A204.1 (cell line): ENCODE results near the gene KCNK3.

Experiments used
- FAIRE-seq: peaks from 2 replicates; lab custom pipeline; 2012; peaks lifted over from hg19 to GRCh38; lab: Jason Lieb, UNC

The KCNK3 gene

GRCh38 chr2:26666671-26667070, 25.9 kb upstream of the KCNK3 start:
- no peak for FAIRE-seq

DNA sequence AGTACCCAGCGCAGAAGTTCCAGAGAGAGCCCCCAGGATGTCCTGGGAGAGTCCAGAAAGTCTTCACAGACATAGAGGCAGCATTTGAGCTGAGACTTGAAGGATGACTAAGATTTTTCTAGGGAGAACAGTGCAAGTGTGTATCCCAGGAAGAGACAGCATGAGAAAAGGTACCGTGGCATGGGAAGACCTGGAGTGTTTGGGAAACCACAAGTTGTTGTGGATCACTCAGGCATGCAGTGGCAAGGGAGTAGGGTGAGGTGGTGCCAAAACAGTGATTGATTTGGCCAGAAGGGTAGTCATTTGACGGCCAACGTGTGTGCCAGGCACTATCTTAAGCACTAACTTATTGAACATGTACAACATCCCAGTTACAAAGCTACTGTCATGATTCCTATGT, 24.5 kb upstream of the KCNK3 start:
- no peak for FAIRE-seq

DNA sequence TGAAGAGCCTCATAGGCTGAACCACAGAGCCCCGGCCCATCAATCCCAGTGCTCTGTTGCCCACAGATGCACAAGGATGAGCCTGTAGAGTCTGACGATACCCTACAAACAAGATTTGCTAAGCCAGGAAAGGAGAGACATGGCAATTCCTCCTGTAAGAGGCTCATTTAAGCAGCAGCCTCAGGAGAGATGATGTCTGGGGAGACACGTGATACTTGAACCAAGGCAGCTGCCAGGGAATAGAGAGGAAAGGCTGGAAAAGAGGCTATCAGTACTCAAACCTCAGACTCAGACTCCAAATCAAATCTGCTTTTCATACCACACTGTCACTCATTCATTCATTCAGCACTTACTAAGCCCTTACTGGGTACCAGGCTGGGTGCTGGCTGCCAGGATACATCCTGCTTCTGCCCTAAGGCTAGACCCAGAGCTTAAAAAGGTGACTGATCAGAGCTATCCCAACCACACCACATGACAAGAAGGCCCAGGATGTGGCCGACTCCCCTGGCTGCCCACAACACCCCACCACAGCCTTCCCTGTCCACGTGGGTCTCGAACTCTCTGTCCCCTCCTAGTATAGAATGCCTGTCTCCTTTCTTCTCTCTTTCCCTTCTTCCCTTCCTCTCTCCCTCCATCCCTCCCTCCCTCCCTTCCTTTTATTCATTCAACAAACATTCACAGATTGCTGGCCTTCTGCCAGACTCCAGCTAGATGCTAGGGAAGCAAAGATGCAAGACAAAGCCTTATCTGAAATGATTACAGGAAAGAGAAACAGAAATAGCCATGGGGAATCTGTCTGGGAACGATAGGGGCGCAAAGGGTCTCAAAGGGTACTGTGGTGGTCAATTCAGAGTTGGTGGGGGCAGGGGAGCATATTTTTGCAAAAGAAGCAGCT, 23.4 kb upstream of the KCNK3 start:
- FAIRE-seq, result no peak

DNA sequence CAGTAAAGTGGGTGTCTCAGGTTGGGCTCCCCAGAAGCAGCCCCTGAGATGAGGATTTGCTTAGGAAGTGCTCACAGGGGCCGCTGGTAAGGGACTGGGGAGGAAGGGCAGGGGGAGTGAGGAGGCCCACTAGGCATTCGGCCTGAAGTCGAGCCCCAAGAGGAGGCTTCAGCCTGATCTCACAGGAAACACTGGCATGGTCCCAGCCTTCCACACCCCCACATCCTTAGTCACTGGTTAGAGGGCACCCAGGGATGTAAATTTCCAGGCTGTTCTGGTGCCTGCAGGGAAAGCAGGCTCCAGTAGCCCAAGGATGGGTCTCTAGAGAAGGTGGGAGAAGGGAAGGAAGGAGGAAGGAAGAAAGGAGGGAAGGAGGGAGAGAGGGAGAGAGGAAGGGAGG, 22.4 kb upstream of the KCNK3 start:
- no peak for FAIRE-seq

DNA sequence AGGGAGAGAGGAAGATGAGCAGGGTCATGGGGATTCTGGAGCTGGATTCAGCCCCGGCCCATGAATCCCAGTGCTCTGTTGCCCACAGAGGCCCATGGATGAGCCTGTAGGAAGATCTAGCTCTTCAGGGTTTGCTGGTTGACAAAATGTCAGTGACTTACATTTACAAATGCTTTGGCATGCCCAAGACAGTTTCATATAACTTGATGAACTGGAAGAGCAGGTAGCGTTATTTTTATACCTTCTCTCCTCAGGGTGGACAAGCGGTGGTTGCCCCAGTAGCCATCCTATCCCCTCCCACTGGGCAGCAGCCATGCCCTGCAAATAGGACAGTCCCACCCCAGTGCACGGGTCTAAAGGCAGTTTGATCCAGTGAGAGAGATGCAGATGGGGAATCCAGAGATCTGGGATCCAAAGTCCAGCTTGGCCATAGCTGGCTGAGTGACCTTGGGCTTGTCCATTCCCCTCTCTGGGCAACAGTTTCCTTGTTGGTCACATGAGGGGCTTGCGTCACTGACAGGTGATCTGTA, 21.5 kb upstream of the KCNK3 start:
- no peak for FAIRE-seq

GRCh38 chr2:26671691-26672090, 20.8 kb upstream of the KCNK3 start:
- no peak for FAIRE-seq

- no peak for FAIRE-seq
These were observed 20.3 kb upstream of the KCNK3 start for GRCh38 chr2:26672112-26672817.

- no peak for FAIRE-seq
These were observed 19.6 kb upstream of the KCNK3 start for GRCh38 chr2:26672818-26673393.

DNA sequence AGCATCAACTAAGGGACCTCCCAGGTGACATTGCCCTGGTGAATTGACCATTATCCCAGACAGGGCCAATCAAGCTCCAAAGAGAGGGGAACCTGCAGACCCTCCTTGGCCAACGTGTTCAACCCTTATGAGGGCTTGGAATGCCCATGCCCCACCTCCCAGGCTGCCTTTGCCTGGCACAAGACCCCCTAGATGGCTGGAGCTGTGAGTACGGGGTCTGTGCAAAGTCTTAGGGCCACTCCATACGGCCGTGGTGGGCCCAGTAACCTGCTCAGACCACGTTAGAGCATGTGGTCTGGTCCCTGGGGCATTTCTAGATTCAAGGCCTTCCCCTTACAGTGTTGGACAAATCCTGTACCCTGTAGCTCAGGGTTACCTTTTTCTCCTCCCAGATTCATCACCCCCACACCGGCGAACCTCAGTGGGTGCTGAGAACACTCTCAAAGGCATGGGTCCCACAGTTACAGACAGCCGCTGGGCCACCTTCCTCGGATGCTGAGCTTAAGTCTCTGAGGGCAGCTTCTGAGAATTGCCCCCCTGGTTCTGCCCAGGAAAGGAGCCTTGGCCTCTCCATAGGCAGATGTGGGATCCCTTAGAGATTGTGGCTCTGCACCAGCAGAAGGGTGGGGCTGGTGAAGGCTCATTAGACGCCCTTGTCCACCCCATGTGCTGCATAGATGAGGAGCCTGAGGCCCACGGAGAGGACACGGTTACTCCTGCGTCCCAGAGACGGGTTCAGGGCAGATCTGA, 18.3 kb upstream of the KCNK3 start:
- no peak for FAIRE-seq

GRCh38 chr2:26674771-26675170, 17.8 kb upstream of the KCNK3 start:
- no peak for FAIRE-seq

- no peak for FAIRE-seq
These were observed 16.8 kb upstream of the KCNK3 start for GRCh38 chr2:26675651-26676255.

DNA sequence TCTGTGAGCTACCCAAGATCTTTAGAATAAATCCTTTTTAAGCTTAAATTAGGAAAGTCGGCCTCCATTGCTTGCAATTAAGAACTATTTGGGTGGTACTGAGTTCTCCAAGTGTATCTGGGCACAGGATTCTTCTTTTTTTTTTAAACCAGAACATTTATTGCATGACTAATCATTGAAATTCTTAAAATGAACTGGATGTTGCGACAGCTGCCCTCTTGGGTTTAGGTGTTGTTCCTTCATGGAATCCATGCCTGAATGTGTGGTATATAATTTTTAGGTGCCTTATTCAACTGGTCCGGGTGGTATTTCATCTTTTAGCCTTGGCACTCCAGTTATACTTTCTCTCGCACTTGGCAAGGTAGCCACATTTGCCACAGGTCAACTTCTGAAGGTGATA, 14.5 kb upstream of the KCNK3 start:
- no peak for FAIRE-seq

GRCh38 chr2:26679867-26680266, 12.7 kb upstream of the KCNK3 start:
- no peak for FAIRE-seq

DNA sequence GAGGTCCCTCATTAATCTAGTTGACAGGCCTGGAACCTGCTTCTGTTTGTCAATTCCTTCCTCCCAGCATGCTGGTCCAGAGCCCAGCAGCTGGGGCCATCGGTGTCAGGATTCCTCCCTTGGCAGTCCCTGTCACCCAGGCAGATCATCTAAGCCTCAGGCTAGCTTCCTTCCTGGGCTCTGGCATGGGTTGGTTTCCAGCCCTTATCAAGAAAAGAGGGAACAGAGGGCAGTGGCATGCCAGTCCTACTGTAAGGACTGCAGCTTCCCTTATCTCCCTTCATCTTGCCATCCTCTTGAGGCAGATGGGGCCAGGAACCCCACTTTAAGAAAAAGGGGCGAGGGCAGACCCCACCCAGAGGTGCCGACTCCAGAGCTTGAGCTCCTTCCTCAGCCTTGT, 10.9 kb upstream of the KCNK3 start:
- FAIRE-seq, result no peak

DNA sequence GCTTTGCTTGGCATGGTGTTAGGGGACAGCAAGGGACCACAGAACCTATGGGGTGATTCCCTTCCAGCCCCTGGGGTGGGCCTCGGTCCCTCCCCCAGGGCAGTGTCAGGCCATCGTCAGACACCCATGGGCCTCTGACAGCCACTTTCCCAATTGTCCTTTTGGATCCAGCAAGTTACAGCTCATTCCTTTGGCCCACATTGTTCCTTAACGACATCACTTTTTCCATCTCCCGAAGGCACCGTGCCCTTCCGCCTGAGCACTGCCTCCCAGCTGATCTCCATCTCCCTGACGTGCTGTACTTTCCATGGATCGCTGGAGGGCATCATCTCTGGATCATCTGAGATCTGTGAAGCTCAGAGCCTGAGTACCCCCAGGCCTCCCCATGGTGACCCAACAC, 10.4 kb upstream of the KCNK3 start:
- no peak for FAIRE-seq

GRCh38 chr2:26683583-26683982, 8.9 kb upstream of the KCNK3 start:
- no peak for FAIRE-seq

GRCh38 chr2:26685341-26685740, 7.2 kb upstream of the KCNK3 start:
- no peak for FAIRE-seq

DNA sequence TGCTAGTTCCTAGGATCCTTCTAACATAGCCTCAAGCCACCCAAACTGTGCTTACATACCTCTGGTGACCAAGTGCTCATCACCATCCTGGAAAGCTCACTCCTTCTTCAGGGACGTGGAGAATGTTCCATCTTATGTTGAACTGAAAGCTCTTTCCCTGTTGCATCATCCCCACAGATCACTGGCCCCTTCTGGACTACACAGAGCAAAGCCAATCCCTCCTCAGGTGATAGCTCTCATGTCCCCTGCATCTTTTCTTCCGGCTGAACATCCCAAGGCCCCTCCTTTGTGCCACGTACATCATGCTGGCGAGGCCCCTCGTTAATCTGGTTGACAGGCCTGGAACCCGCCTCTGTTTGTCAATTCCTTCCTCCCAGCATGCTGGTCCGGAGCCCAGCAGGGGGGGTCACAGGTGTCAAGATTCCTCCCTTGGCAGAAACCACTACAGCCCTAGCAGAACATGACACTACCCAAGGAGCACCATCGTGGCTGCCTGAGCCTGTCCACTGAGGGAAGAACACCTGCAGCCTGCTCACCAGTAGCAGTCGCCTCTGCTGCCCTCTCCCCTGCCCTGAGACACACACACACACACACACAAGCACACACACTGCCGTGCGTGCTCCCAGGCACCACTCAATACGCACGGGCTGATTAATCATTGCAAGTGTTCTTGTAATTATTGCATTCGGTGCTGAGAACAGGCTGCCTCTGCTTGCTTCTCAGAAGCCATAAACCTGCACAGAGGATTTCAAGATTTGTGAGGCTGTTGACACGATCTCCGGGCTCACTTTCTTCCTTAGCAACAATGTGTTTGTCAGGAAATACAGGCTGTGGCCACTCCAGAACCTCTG, 6.3 kb upstream of the KCNK3 start:
- FAIRE-seq, result no peak

GRCh38 chr2:26687328-26687727, 5.2 kb upstream of the KCNK3 start:
- FAIRE-seq, result no peak

DNA sequence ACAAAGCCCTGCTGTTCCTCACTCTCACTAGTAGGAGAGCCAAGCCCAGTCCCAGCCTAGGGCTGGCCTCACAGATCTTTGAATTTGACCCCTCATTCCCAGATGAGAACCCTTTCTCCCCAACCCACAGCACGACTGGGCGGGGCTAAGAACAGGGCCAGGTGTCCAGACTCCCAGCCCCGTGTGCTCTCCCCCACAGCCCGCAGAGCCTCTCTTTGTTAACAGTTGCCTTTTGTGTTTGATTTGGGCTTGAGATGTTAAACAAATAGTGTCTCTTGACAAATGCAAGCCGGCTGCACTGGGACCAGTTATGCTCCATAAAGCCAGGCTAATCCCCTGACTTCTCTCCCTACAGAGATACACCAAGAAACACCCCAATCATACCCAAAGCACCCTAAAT, 4.7 kb upstream of the KCNK3 start:
- FAIRE-seq, result no peak

- FAIRE-seq, result no peak
These were observed 1.4 kb upstream of the KCNK3 start for GRCh38 chr2:26691161-26691560.
